Bronchial epithelial cell (primary cell): Measurements from ENCODE around the gene UPP1. TPM values are rescaled to one million over a fixed set of nuclear protein-coding genes. Genes with fewer than 3 reads are reported as not detected.

Experiments
- DNase-seq: peaks from one replicate; pipeline ENCODE4 v3.0.0-alpha.2; 2010; ENCODE audit warnings: low read depth
- FAIRE-seq: peaks from 2 replicates; lab custom pipeline; 2011; peaks lifted over from hg19 to GRCh38; lab: Jason Lieb, UNC
- H3K27me3 ChIP-seq: 2 replicates; pipeline ENCODE4 v1.5.1; 2011; ENCODE audit warnings: low read length; ENCODE audit not compliant: control insufficient read depth, insufficient read depth
- H3K36me3 ChIP-seq: 2 replicates; pipeline ENCODE4 v1.5.1; 2011; ENCODE audit warnings: low read length; ENCODE audit not compliant: control insufficient read depth, insufficient read depth
- H3K4me3 ChIP-seq: 2 replicates; pipeline ENCODE4 v1.5.1; 2011; ENCODE audit warnings: mild to moderate bottlenecking, low read depth, low read length, control low read depth
- CTCF ChIP-seq: IDR thresholded peaks from 2 replicates; pipeline ENCODE4 v1.5.1; 2011; ENCODE audit warnings: mild to moderate bottlenecking, moderate library complexity, low read length, control low read depth, inconsistent platforms; ENCODE audit not compliant: insufficient read depth, severe bottlenecking
- total RNA-seq: library from RNA; depleted of rRNA; stranded (reverse); fragments of >200 nt; gene quantifications from 2 replicates; pipeline ENCODE4 v1.2.1, GENCODE V29; 2014

Gene UPP1
- total RNA-seq, 1 donor from 2014 or later = 762 TPM

GRCh38 chr7:48109848-48110663 is 21.0 kb downstream of the UPP1 start:
- FAIRE-seq = peak; percentile 97
- TF ChIP-seq CTCF = peak; percentile 98
- DNase-seq = peak; percentile 84
- H3K36me3 ChIP-seq = peaks cover 17% of the 10 kb centered on the region
- no peak overlapping the region for H3K4me3 ChIP-seq
- H3K27me3 ChIP-seq = no peaks in the 10 kb centered on the region

- DNase-seq (no peak), FAIRE-seq (no peak)
- Histone ChIP-seq H3K36me3 (peaks cover 12% of the 10 kb centered on the region), H3K4me3 (no peak overlapping the region), H3K27me3 (no peaks in the 10 kb centered on the region)
- TF ChIP-seq CTCF = no peak
Measured at GRCh38 chr7:48110868-48111267, 21.8 kb downstream of the UPP1 start.

GRCh38 chr7:48111596-48111995 is 22.5 kb downstream of the UPP1 start:
- FAIRE-seq = no peak

GRCh38 chr7:48112401-48113165 is 23.5 kb downstream of the UPP1 start:
- FAIRE-seq (no peak), DNase-seq (peak; percentile 60)
- H3K27me3 ChIP-seq = no peaks in the 10 kb centered on the region
- no peak for TF ChIP-seq CTCF
- H3K36me3 ChIP-seq = peaks cover 3% of the 10 kb centered on the region
- H3K4me3 ChIP-seq = no peak overlapping the region

More at GRCh38 chr7:48111596-48111995, 22.5 kb downstream of the UPP1 start:
- H3K27me3 ChIP-seq = no peaks in the 10 kb centered on the region
- TF ChIP-seq CTCF = no peak
- H3K36me3 ChIP-seq = peaks cover 11% of the 10 kb centered on the region
- DNase-seq = no peak
- no peak overlapping the region for H3K4me3 ChIP-seq

GRCh38 chr7:48113275-48113674 is 24.2 kb downstream of the UPP1 start:
- TF ChIP-seq CTCF = no peak
- Histone ChIP-seq H3K27me3 (no peaks in the 10 kb centered on the region), H3K36me3 (no peaks in the 10 kb centered on the region), H3K4me3 (no peak overlapping the region)
- no peak for FAIRE-seq
- DNase-seq = no peak
